Right lobe of liver (tissue), 6 donors: ENCODE measurements around the gene ZNF224. TPM values are rescaled to one million over a fixed set of nuclear protein-coding genes. Genes with fewer than 3 reads are reported as not detected.

Experiments used
- ATAC-seq, 4 donors: fragments of 200-7000 bp; cut with Tn5 transposase; one replicate each; pipeline ENCODE4 v1.9.1; 2020; ENCODE audit warnings: mild to moderate bottlenecking in 4 of 4, moderate library complexity in 4 of 4
- DNase-seq, 3 donors: peaks; one replicate each; pipeline ENCODE4 v3.0.0-alpha.2; 2020
- H3K27ac ChIP-seq, 3 donors: fragments of 200-600 bp; one replicate each; pipeline ENCODE4 v1.8.0; 2022
- H3K27me3 ChIP-seq, 2 donors: fragments of 200-600 bp; one replicate each; pipeline ENCODE4 v1.8.0; 2022
- H3K36me3 ChIP-seq, 4 donors: fragments of 200-600 bp; sonication (generic) in 1 of 4; one replicate each; pipeline versions ENCODE4 v1.5.1 to v1.8.0; 2017 to 2022; ENCODE audit warnings: control low read depth in 1 of 4
- H3K4me1 ChIP-seq, 4 donors: fragments of 200-600 bp; sonication (generic) in 1 of 4; one replicate each; pipeline versions ENCODE4 v1.5.1 to v1.8.0; 2017 to 2022; ENCODE audit warnings: control low read depth in 1 of 4
- H3K4me3 ChIP-seq, 3 donors: fragments of 200-600 bp; one replicate each; pipeline ENCODE4 v1.8.0; 2022
- H3K9me3 ChIP-seq, 4 donors: fragments of 200-600 bp; sonication (generic) in 1 of 4; one replicate each; pipeline versions ENCODE4 v1.5.1 to v1.8.0; 2017 to 2022; ENCODE audit warnings: control low read depth in 1 of 4
- CTCF ChIP-seq, 4 donors: fragments of 200-600 bp in 3 of 4; fragments of 450-650 bp in 1 of 4; IDR thresholded peaks; one replicate each; pipeline versions ENCODE4 v1.5.1 to v1.8.0; 2016 to 2022; ENCODE audit warnings: antibody characterized with exemption in 4 of 4, mild to moderate bottlenecking in 2 of 4
- POLR2A ChIP-seq: fragments of 450-650 bp; IDR thresholded peaks from one replicate; pipeline ENCODE4 v1.6.1; 2017; ENCODE audit warnings: antibody characterized with exemption, mild to moderate bottlenecking
- WGBS: methylation state at CpG from one replicate; pipeline ENCODE4 v1.1.6; 2018; ENCODE audit warnings: low coverage, low lambda C conversion rate; ENCODE audit not compliant: insufficient coverage; ENCODE audit errors: missing lambda C conversion rate; 5-methylcytosine and 5-hydroxymethylcytosine counted together
- intact Hi-C, 2 donors: fragments of 100-400 bp; cut with DNase I; formaldehyde crosslinking; loops; one replicate each; pipeline versions ENCODE4 v1.11.2 to v1.14.1; 2022
- total RNA-seq, 6 experiments: library from RNA; depleted of rRNA in 2 of 6; stranded (reverse); fragments of >200 nt in 2 of 6; fragmentation: NEBNext Ultra II Directional in 3 of 6; extraction: Animal tissue kit (Norgen Biotek cat#: 25700) in 3 of 6; gene quantifications; one replicate each; pipeline versions ENCODE4 v1.1.0 to v1.2.4, GENCODE V29; 2016 to 2023
- donor health status: DM: no; HTN: yes; CAD: no.
- donor health status: DM: no; HTN: no; CAD: no.
- donor health status: DM: no; HTN: no; CAD: no.
- donor health status: DM: no; HTN: yes; CAD: no.
- donor health status: DM: no; HTN: yes; CAD: no.

ZNF224 gene
- total RNA-seq, 6 experiments from 2014 or later = 6.9 to 13.6 (median 8.0) TPM

GRCh38 chr19:44141191-44142058 is 47.3 kb downstream of the ZNF224 start, which contains the start of gene ZNF234:
TSS of gene ZNF234 (plus strand) at chr19:44141554. CDS start at chr19:44144633, 3,079 bp downstream.
- H3K27ac ChIP-seq = peak within 1 kb of the TSS; percentile 16 to 60 (median 20)
- H3K27me3 ChIP-seq = no peaks in the 10 kb centered on the region
- H3K36me3 ChIP-seq = peaks cover 0 to 9% (median 1%) of the 10 kb centered on the region in 4 donors
- intact Hi-C loops = no loop called here
- peak within 1 kb of the TSS; percentile 74 to 89 (median 86) for H3K4me3 ChIP-seq
- under 1% methylated on average over 36 of the region's 52 CpGs for WGBS
- no peaks in the 10 kb centered on the region for H3K9me3 ChIP-seq
- H3K4me1 ChIP-seq = peaks cover 0 to 10% (median 2%) of the 10 kb centered on the region in 4 donors
- TF ChIP-seq POLR2A = peak; percentile 29
- TF ChIP-seq CTCF (IDR thresholded peaks at IDR 0.05) = no peak
- ATAC-seq = peak; percentile 98 to 100 (median 99)
- DNase-seq = peak; percentile 84 to 88 (median 87)

GRCh38 chr19:44142059-44142433 is 47.9 kb downstream of the ZNF224 start:
- peaks cover 0 to 9% (median 1%) of the 10 kb centered on the region in 4 donors for H3K36me3 ChIP-seq
- DNase-seq (peak in 1 of 3 donors; percentile 21), ATAC-seq (peak; percentile 5 to 17 (median 11))
- intact Hi-C loops = no loop called here
- H3K9me3 ChIP-seq = no peaks in the 10 kb centered on the region
- peak overlapping the region in 1 of 3 donors; percentile 60 for H3K27ac ChIP-seq
- peaks cover 0 to 10% (median 2%) of the 10 kb centered on the region in 4 donors for H3K4me1 ChIP-seq
- peak overlapping the region; percentile 74 to 89 (median 86) for H3K4me3 ChIP-seq
- 9% methylated on average over 11 of the region's 13 CpGs for WGBS
- H3K27me3 ChIP-seq = no peaks in the 10 kb centered on the region
- no peak for TF ChIP-seq CTCF (IDR thresholded peaks at IDR 0.05)
- TF ChIP-seq POLR2A = no peak

- WGBS = 100% methylated on average over 2 of the region's 4 CpGs
- ATAC-seq = no peak
- H3K4me3 ChIP-seq = no peak overlapping the region
- intact Hi-C loops = no loop called here
- TF ChIP-seq POLR2A (no peak), CTCF (IDR thresholded peaks at IDR 0.05) (no peak)
- peaks cover 0 to 17% (median 1%) of the 10 kb centered on the region in 4 donors for H3K9me3 ChIP-seq
- no peaks in the 10 kb centered on the region for H3K4me1 ChIP-seq
- H3K27me3 ChIP-seq = no peaks in the 10 kb centered on the region
- no peak for DNase-seq
- H3K36me3 ChIP-seq = peaks cover 0 to 61% (median 23%) of the 10 kb centered on the region in 4 donors
- H3K27ac ChIP-seq = no peak overlapping the region
Measured at GRCh38 chr19:44149776-44150175, 55.6 kb downstream of the ZNF224 start.

- H3K27me3 ChIP-seq = no peaks in the 10 kb centered on the region
- intact Hi-C loops = no loop called here
- DNase-seq = no peak
- ATAC-seq = no peak
- 90% methylated on average over 5 of the region's 5 CpGs for whole genome bisulfite sequencing
- peaks cover 0 to 61% (median 31%) of the 10 kb centered on the region in 4 donors for H3K36me3 ChIP-seq
- TF ChIP-seq CTCF (IDR thresholded peaks at IDR 0.05) (no peak), POLR2A (no peak)
- no peak overlapping the region for H3K4me3 ChIP-seq
- H3K9me3 ChIP-seq = peaks cover 0 to 33% (median 12%) of the 10 kb centered on the region in 4 donors
- H3K4me1 ChIP-seq = no peaks in the 10 kb centered on the region
- H3K27ac ChIP-seq = no peak overlapping the region
Measured at GRCh38 chr19:44151491-44151890, 57.3 kb downstream of the ZNF224 start.
